ENCODE data around the gene SLC35G6.
"Not testable (repeated sequence)": the region's sequence is repeated elsewhere in the genome, so short reads cannot be mapped to it uniquely, and the experiment has no call there.

The SLC35G6 gene

GRCh38 chr17:7481275-7481674 is at the start of gene SLC35G6:
TSS of gene SLC35G6 (plus strand) at chr17:7481446. CDS start at chr17:7481517, 71 bp downstream.
- DNase-seq, result not testable (repeated sequence)

GRCh38 chr17:7432296-7432695 is 49.0 kb upstream of the SLC35G6 start:
- DNase-seq, result no peak

GRCh38 chr17:7435676-7436555 is 45.3 kb upstream of the SLC35G6 start:
- peak; percentile 56 for DNase-seq

- peak; percentile 85 for DNase-seq
Measured at GRCh38 chr17:7436556-7437368, 44.5 kb upstream of the SLC35G6 start.

- no peak for DNase-seq
Measured at GRCh38 chr17:7437369-7437863, 43.8 kb upstream of the SLC35G6 start.

GRCh38 chr17:7437950-7438614 is 43.2 kb upstream of the SLC35G6 start:
- peak; percentile 67 for DNase-seq

GRCh38 chr17:7438656-7439460 is 42.4 kb upstream of the SLC35G6 start:
- no peak for DNase-seq

GRCh38 chr17:7439462-7440112 is 41.7 kb upstream of the SLC35G6 start, which contains the start of gene FGF11:
TSS of gene FGF11 (plus strand) at chr17:7439512. CDS start at chr17:7439621, 109 bp downstream.
- DNase-seq, result no peak

GRCh38 chr17:7440113-7440833 is 41.0 kb upstream of the SLC35G6 start:
- peak; percentile 33 for DNase-seq

GRCh38 chr17:7440834-7441195 is 40.4 kb upstream of the SLC35G6 start:
- peak; percentile 30 for DNase-seq

GRCh38 chr17:7441266-7441665 is 40.0 kb upstream of the SLC35G6 start:
- DNase-seq, result no peak

- DNase-seq, result no peak
Measured at GRCh38 chr17:7442142-7442541, 39.1 kb upstream of the SLC35G6 start.

GRCh38 chr17:7443499-7444485 is 37.5 kb upstream of the SLC35G6 start:
- no peak for DNase-seq

GRCh38 chr17:7444682-7445618 is 36.3 kb upstream of the SLC35G6 start, which contains the start of gene CHRNB1:
TSS of gene CHRNB1 (plus strand) at chr17:7445061. CDS start at chr17:7445128, 67 bp downstream.
- peak; percentile 61 for DNase-seq

GRCh38 chr17:7445619-7445968 is 35.7 kb upstream of the SLC35G6 start:
- DNase-seq, result no peak

GRCh38 chr17:7448461-7448860 is 32.8 kb upstream of the SLC35G6 start:
- no peak for DNase-seq

- DNase-seq, result no peak
Measured at GRCh38 chr17:7459961-7460545, 21.2 kb upstream of the SLC35G6 start.

Measured in CD4-positive, alpha-beta T cell treated with Interleukin-15 for 1 hour (primary cell).